HepG2 (cell line): ENCODE results near the gene NKX1-2. TPM values are rescaled to one million over a fixed set of nuclear protein-coding genes. Genes with fewer than 3 reads are reported as not detected.

Source experiments
- CENPX ChIP-seq: sonication (generic); formaldehyde crosslinking; IDR thresholded peaks from 2 replicates; pipeline ENCODE4 v1.9.0; 2021; ENCODE audit warnings: mild to moderate bottlenecking, missing genetic modification reagents, moderate library complexity
- CHD4 ChIP-seq: fragments of 200-600 bp; sonication (generic); IDR thresholded peaks from 2 replicates; pipeline ENCODE4 v1.7.0; 2017; ENCODE audit warnings: mild to moderate bottlenecking, low read length, borderline replicate concordance
- DBP ChIP-seq: sonication (generic); formaldehyde crosslinking; IDR thresholded peaks from 2 replicates; pipeline ENCODE4 v1.4.0; 2020; ENCODE audit warnings: missing genetic modification reagents; ENCODE audit errors: not compliant biosample characterization
- EEA1 ChIP-seq: sonication (generic); formaldehyde crosslinking; IDR thresholded peaks from 2 replicates; pipeline ENCODE4 v1.5.1; 2020; ENCODE audit warnings: mild to moderate bottlenecking, missing genetic modification reagents, borderline replicate concordance
- HDAC2 ChIP-seq: sonication (generic); formaldehyde crosslinking; IDR thresholded peaks from 2 replicates; pipeline ENCODE4 v1.4.0; 2020; ENCODE audit warnings: missing genetic modification reagents
- JUND ChIP-seq: sonication (generic); formaldehyde crosslinking; IDR thresholded peaks from 2 replicates; pipeline ENCODE4 v1.8.0; 2022; ENCODE audit warnings: mild to moderate bottlenecking, missing genetic modification reagents
- MIXL1 ChIP-seq: IDR thresholded peaks from 2 replicates; pipeline ENCODE4 v1.6.1; 2016
- MTERF4 ChIP-seq: sonication (generic); formaldehyde crosslinking; IDR thresholded peaks from 2 replicates; pipeline ENCODE4 v1.8.0; 2023; ENCODE audit warnings: mild to moderate bottlenecking, missing genetic modification reagents
- MZF1 ChIP-seq: sonication (generic); formaldehyde crosslinking; IDR thresholded peaks from 2 replicates; pipeline ENCODE4 v1.8.1; 2023; ENCODE audit warnings: mild to moderate bottlenecking, missing genetic modification reagents, borderline replicate concordance
- NR2F1 ChIP-seq, 2 experiments: fragments of 450-650 bp in 1 of 2; formaldehyde crosslinking in 1 of 2; IDR thresholded peaks; 2 replicates each; pipeline versions ENCODE4 v1.5.0 to v1.6.1; 2016 to 2020; ENCODE audit warnings: mild to moderate bottlenecking in 1 of 2, missing compliant biosample characterization in 1 of 2, missing genetic modification reagents in 1 of 2, moderate library complexity in 1 of 2
- PAWR ChIP-seq: sonication (generic); formaldehyde crosslinking; IDR thresholded peaks from 2 replicates; pipeline ENCODE4 v1.4.0; 2020; ENCODE audit warnings: missing genetic modification reagents, mild to moderate bottlenecking, borderline replicate concordance
- SETDB1 ChIP-seq: sonication (generic); formaldehyde crosslinking; IDR thresholded peaks from 2 replicates; pipeline ENCODE4 v1.5.1; 2020; ENCODE audit warnings: missing genetic modification reagents, mild to moderate bottlenecking, borderline replicate concordance
- SMAD9 ChIP-seq: sonication (generic); formaldehyde crosslinking; IDR thresholded peaks from 2 replicates; pipeline ENCODE4 v1.5.1; 2020; ENCODE audit warnings: mild to moderate bottlenecking, missing genetic modification reagents
- SOX5 ChIP-seq: IDR thresholded peaks from 2 replicates; pipeline ENCODE4 v1.6.1; 2016; ENCODE audit warnings: borderline replicate concordance
- ZNF224 ChIP-seq: sonication (generic); formaldehyde crosslinking; IDR thresholded peaks from 2 replicates; pipeline ENCODE4 v1.5.0; 2020; ENCODE audit warnings: mild to moderate bottlenecking, missing genetic modification reagents
- ZNF256 ChIP-seq: sonication (generic); formaldehyde crosslinking; conservative IDR thresholded peaks from 2 replicates; pipeline ENCODE4 v1.4.0; 2020; ENCODE audit warnings: missing genetic modification reagents
- ZNF484 ChIP-seq: sonication (generic); formaldehyde crosslinking; IDR thresholded peaks from 2 replicates; pipeline ENCODE4 v1.5.1; 2020; ENCODE audit warnings: mild to moderate bottlenecking, low read depth, missing genetic modification reagents, borderline replicate concordance
- ZNF546 ChIP-seq: sonication (generic); formaldehyde crosslinking; conservative IDR thresholded peaks from 2 replicates; pipeline ENCODE4 v1.8.1; 2023; ENCODE audit warnings: mild to moderate bottlenecking, missing genetic modification reagents
- ZNF552 ChIP-seq: sonication (generic); formaldehyde crosslinking; IDR thresholded peaks from 2 replicates; pipeline ENCODE4 v1.9.0; 2022; ENCODE audit warnings: missing genetic modification reagents, mild to moderate bottlenecking, borderline replicate concordance
- ZNF556 ChIP-seq: sonication (generic); formaldehyde crosslinking; IDR thresholded peaks from 2 replicates; pipeline ENCODE4 v1.4.0; 2020; ENCODE audit warnings: mild to moderate bottlenecking, missing genetic modification reagents, borderline replicate concordance
- ZNF558 ChIP-seq: sonication (generic); formaldehyde crosslinking; IDR thresholded peaks from 2 replicates; pipeline ENCODE4 v1.9.0; 2022; ENCODE audit warnings: mild to moderate bottlenecking, missing genetic modification reagents, borderline replicate concordance
- ZNF687 ChIP-seq: sonication (generic); formaldehyde crosslinking; IDR thresholded peaks from 2 replicates; pipeline ENCODE4 v1.5.1; 2020; ENCODE audit warnings: mild to moderate bottlenecking, missing genetic modification reagents, moderate library complexity
- ZUFSP ChIP-seq: sonication (generic); formaldehyde crosslinking; IDR thresholded peaks from 2 replicates; pipeline ENCODE4 v1.9.0; 2021; ENCODE audit warnings: missing genetic modification reagents, mild to moderate bottlenecking, borderline replicate concordance
- polyA plus RNA-seq, 8 experiments: library from polyadenylated mRNA; depleted of rRNA in 3 of 8; stranded (reverse) in 7 of 8; unstranded in 1 of 8; fragments of >200 nt; fragmentation: Illumina TruSeq in 4 of 8; extraction: Trizol in 4 of 8; gene quantifications; 2 replicates each; pipeline versions ENCODE4 v1.2.1 to v1.2.3, GENCODE V29; 2011 to 2016; ENCODE audit warnings: low read depth in 4 of 8, missing spikeins in 1 of 8, mixed read lengths in 1 of 8; ENCODE audit not compliant: insufficient read depth in 1 of 8
- total RNA-seq, 5 experiments: library from RNA; depleted of rRNA; stranded (reverse); fragments of >200 nt; fragmentation: Illumina TruSeq; extraction: Trizol; gene quantifications; 2 replicates each; pipeline ENCODE4 v1.2.3, GENCODE V29; 2016; ENCODE audit warnings: low read depth in 1 of 5

Gene NKX1-2
- total and polyA plus RNA-seq, 2 of the 13 experiments (the other 11 are each of a cell fraction or from before 2014, with no cell fraction given), result not detected

- peak; percentile 6 for TF ChIP-seq ZNF687
- no peak for TF ChIP-seq SMAD9 (CRISPR knock-in tag)
- no peak for TF ChIP-seq CENPX
- TF ChIP-seq JUND (CRISPR knock-in tag), result no peak
- no peak for TF ChIP-seq SETDB1 (CRISPR knock-in tag)
- no peak for TF ChIP-seq ZNF484
- no peak for TF ChIP-seq DBP
- no peak for TF ChIP-seq ZNF256 (CRISPR knock-in tag)
- TF ChIP-seq MTERF4 (CRISPR knock-in tag), result no peak
- TF ChIP-seq MZF1 (CRISPR knock-in tag), result no peak
- TF ChIP-seq MIXL1, result no peak
- TF ChIP-seq ZNF546 (CRISPR knock-in tag), result no peak
- TF ChIP-seq CHD4, result peak; percentile 47; the same call in 1 of the 2 replicates
- no peak for TF ChIP-seq ZNF224 (CRISPR knock-in tag)
- TF ChIP-seq ZNF552 (CRISPR knock-in tag), result no peak
- no peak for TF ChIP-seq ZNF558
- no peak for TF ChIP-seq EEA1 (CRISPR knock-in tag)
- no peak for TF ChIP-seq ZUFSP
- no peak for TF ChIP-seq PAWR
- peak; percentile 39; the same call in 1 of the 2 replicates for TF ChIP-seq HDAC2 (CRISPR knock-in tag)
- TF ChIP-seq SOX5, result no peak
- peak in 1 of 2 experiments; percentile 31; a peak in 1 of 4 replicates for TF ChIP-seq NR2F1 (CRISPR knock-in tag; IDR thresholded peaks at IDR 0.05)
- TF ChIP-seq ZNF556 (CRISPR knock-in tag), result no peak
Measured at GRCh38 chr10:124462348-124462695, 12.5 kb upstream of the NKX1-2 start (continued).
